ENCODE measurements around the gene SULT1E1.

SULT1E1 gene

GRCh38 chr4:69875576-69875975, 15.6 kb upstream of the SULT1E1 start:
- TF ChIP-seq EZH2phosphoT487 (conservative IDR thresholded peaks at IDR 0.05; ENCODE audit: low read length) (no peak), CTCF (IDR thresholded peaks at IDR 0.05; ENCODE audit: insufficient read depth, low read length, poor library complexity, severe bottlenecking) (no peak)
- Histone ChIP-seq H3K27ac (ENCODE audit: low read depth, low read length) (no peak overlapping the region), H3K9ac (ENCODE audit: low read length) (no peak overlapping the region), H3K36me3 (ENCODE audit: low read length) (no peaks in the 10 kb centered on the region), H3K27me3 (ENCODE audit: low read length) (no peaks in the 10 kb centered on the region), H4K20me1 (ENCODE audit: low read depth, low read length) (no peaks in the 10 kb centered on the region), H3K4me3 (ENCODE audit: insufficient read depth, low read length, poor library complexity, severe bottlenecking) (no peak overlapping the region), H2AFZ (ENCODE audit: low read depth, low read length, severe bottlenecking) (no peak overlapping the region), H3K9me2 (replicated peaks; ENCODE audit: insufficient read depth, low read length) (no peaks in the 10 kb centered on the region), H3K79me2 (ENCODE audit: insufficient read depth, low read length) (no peaks in the 10 kb centered on the region), H3K4me2 (ENCODE audit: low read depth, low read length, poor library complexity, severe bottlenecking) (no peak overlapping the region), H3F3A (ENCODE audit: insufficient read depth) (no peaks in the 10 kb centered on the region), H3K9me3 (ENCODE audit: insufficient read depth, low read length) (no peaks in the 10 kb centered on the region)

GRCh38 chr4:69874507-69874906, 14.6 kb upstream of the SULT1E1 start:
- Histone ChIP-seq H3K27me3 (ENCODE audit: low read length) (no peaks in the 10 kb centered on the region), H3K27ac (ENCODE audit: low read depth, low read length) (no peak overlapping the region), H3K9ac (ENCODE audit: low read length) (no peak overlapping the region), H3K9me3 (ENCODE audit: insufficient read depth, low read length) (no peaks in the 10 kb centered on the region), H3K79me2 (ENCODE audit: insufficient read depth, low read length) (no peaks in the 10 kb centered on the region), H3K9me2 (replicated peaks; ENCODE audit: insufficient read depth, low read length) (no peaks in the 10 kb centered on the region), H2AFZ (ENCODE audit: low read depth, low read length, severe bottlenecking) (no peak overlapping the region), H3K4me2 (ENCODE audit: low read depth, low read length, poor library complexity, severe bottlenecking) (no peak overlapping the region), H4K20me1 (ENCODE audit: low read depth, low read length) (no peaks in the 10 kb centered on the region), H3F3A (ENCODE audit: insufficient read depth) (no peaks in the 10 kb centered on the region), H3K4me3 (ENCODE audit: insufficient read depth, low read length, poor library complexity, severe bottlenecking) (no peak overlapping the region), H3K36me3 (ENCODE audit: low read length) (no peaks in the 10 kb centered on the region)
- TF ChIP-seq EZH2phosphoT487 (conservative IDR thresholded peaks at IDR 0.05; ENCODE audit: low read length) (no peak), CTCF (IDR thresholded peaks at IDR 0.05; ENCODE audit: insufficient read depth, low read length, poor library complexity, severe bottlenecking) (no peak)

- Histone ChIP-seq H3K27ac (ENCODE audit: low read depth, low read length) (no peak overlapping the region), H3K36me3 (ENCODE audit: low read length) (no peaks in the 10 kb centered on the region), H3K4me2 (ENCODE audit: low read depth, low read length, poor library complexity, severe bottlenecking) (no peak overlapping the region), H3K27me3 (ENCODE audit: low read length) (no peaks in the 10 kb centered on the region), H3F3A (ENCODE audit: insufficient read depth) (no peaks in the 10 kb centered on the region), H3K9ac (ENCODE audit: low read length) (no peak overlapping the region), H3K9me2 (replicated peaks; ENCODE audit: insufficient read depth, low read length) (no peaks in the 10 kb centered on the region), H3K4me3 (ENCODE audit: insufficient read depth, low read length, poor library complexity, severe bottlenecking) (no peak overlapping the region), H2AFZ (ENCODE audit: low read depth, low read length, severe bottlenecking) (no peak overlapping the region), H3K9me3 (ENCODE audit: insufficient read depth, low read length) (no peaks in the 10 kb centered on the region), H3K79me2 (ENCODE audit: insufficient read depth, low read length) (no peaks in the 10 kb centered on the region), H4K20me1 (ENCODE audit: low read depth, low read length) (no peaks in the 10 kb centered on the region)
- TF ChIP-seq CTCF (IDR thresholded peaks at IDR 0.05; ENCODE audit: insufficient read depth, low read length, poor library complexity, severe bottlenecking) (no peak), EZH2phosphoT487 (conservative IDR thresholded peaks at IDR 0.05; ENCODE audit: low read length) (no peak)
Measured at GRCh38 chr4:69861756-69862155, 1.8 kb upstream of the SULT1E1 start.
